Gastrocnemius medialis (tissue), 4 donors: Measurements from ENCODE around the gene LAS1L.

Experiments used
- POLR2A ChIP-seq, 2 donors: fragments of 450-650 bp; IDR thresholded peaks; one replicate each; pipeline ENCODE4 v1.6.1; 2017; ENCODE audit warnings: antibody characterized with exemption in 2 of 2, mild to moderate bottlenecking in 2 of 2, moderate library complexity in 2 of 2
- TF ChIP-seq, protein P1 (sequence below), 5 experiments: fragments of 450-650 bp in 3 of 5; fragments of 200-600 bp in 2 of 5; sonication (generic) in 2 of 5; IDR thresholded peaks in 4 of 5; conservative IDR thresholded peaks in 1 of 5; 1 replicate in 4 of 5; 2 replicates in 1 of 5; pipeline ENCODE4 v1.5.1; 2016 to 2019; ENCODE audit warnings: antibody characterized with exemption in 5 of 5, mild to moderate bottlenecking in 3 of 5, moderate library complexity in 3 of 5

DNA sequence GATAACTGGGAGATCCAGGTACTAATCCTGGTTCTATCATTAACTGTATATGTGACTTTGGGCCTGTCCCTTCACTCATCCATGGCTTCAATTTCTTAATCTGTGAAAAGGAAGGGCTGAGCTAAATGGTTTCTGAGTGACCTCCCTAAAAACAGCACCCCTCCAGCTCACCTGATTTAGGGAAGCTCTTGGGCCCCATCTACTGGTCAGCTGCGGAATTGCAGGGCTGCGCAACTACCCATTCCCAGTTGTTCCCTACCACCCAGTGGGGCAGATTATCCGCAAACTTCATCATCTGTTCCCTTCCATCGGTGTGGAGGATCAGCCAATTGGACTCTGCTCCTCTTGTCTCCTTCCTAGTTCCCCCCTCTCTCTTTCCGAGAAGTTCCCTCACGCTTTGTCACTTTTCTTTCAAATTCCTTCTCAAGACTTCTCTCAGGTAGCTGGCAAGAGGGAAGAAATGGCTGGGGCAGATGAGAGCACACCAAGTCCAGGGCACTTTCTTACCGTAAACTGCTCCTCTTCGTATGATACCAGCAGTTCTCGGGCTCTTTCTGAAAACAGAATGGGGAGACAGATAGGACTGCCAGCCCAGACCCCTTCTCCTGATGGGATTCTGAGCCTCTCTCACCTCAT is 5.8 kb downstream of the LAS1L start:
- TF ChIP-seq, protein P1, sequence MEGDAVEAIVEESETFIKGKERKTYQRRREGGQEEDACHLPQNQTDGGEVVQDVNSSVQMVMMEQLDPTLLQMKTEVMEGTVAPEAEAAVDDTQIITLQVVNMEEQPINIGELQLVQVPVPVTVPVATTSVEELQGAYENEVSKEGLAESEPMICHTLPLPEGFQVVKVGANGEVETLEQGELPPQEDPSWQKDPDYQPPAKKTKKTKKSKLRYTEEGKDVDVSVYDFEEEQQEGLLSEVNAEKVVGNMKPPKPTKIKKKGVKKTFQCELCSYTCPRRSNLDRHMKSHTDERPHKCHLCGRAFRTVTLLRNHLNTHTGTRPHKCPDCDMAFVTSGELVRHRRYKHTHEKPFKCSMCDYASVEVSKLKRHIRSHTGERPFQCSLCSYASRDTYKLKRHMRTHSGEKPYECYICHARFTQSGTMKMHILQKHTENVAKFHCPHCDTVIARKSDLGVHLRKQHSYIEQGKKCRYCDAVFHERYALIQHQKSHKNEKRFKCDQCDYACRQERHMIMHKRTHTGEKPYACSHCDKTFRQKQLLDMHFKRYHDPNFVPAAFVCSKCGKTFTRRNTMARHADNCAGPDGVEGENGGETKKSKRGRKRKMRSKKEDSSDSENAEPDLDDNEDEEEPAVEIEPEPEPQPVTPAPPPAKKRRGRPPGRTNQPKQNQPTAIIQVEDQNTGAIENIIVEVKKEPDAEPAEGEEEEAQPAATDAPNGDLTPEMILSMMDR (IDR thresholded peaks at IDR 0.05 in 4 of 5, conservative IDR thresholded peaks at IDR 0.05 in 1 of 5), result peak; percentile 51 to 92 (median 79)
- TF ChIP-seq POLR2A (IDR thresholded peaks at IDR 0.05), result no peak
